NCI-H1417 treated with DMSO at 0.1 percent for 48 hours (cell line): ENCODE data around the gene COMTD1.

Experiments
- DNase-seq: peaks from one replicate; lab custom pipeline; 2025; lab: John Stamatoyannopoulos, UW

The COMTD1 gene

GRCh38 chr10:75245354-75246250 is 9.8 kb upstream of the COMTD1 start:
- no peak for DNase-seq

DNA sequence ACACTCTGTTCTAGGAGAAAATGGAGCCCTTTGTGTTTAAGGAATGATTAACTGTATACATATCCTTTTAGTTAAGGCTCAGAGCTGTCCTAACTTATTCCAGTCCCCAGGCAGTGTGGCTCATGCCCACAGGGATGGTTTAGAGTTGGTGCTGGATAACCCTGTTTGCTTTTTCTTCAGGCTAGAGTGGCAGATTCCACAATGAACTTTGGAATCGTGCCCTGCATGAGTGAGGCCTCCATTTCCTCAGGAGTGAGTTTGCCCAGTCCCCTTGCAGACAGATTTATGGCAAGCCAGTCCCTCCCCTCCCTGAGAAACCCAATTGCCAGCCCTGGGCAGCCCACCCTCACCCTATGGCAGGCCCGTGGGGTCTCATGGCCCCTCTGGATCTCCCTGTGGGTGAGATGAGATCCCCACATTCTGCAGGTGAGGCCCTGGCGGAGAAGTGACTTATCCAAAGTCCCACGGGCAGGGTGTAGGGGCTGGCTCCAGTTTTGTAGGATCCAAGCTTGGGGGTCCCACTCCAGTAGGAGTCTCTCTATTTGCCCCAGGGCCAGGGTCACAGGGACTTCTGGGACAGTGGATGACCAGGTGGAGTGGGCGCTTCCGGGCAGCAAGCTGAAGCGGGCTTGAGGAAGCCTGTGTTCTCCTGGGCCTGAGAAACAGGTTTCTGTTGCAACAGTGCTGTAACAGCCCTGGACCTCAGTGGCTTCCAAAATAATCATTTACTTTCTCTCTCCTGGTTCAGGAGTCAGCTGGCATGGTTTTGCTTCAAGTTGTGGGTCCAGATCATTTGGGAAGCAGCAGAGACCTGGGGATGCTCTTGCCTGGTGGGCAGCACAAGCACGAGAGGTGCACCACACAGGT is 9.0 kb upstream of the COMTD1 start:
- no peak for DNase-seq

GRCh38 chr10:75243426-75243825 is 7.7 kb upstream of the COMTD1 start:
- DNase-seq, result no peak

- DNase-seq, result no peak
These were observed 4.7 kb upstream of the COMTD1 start for GRCh38 chr10:75240329-75241076.

GRCh38 chr10:75239096-75239790 is 3.5 kb upstream of the COMTD1 start:
- no peak for DNase-seq

- DNase-seq, result no peak
These were observed 2.7 kb upstream of the COMTD1 start for GRCh38 chr10:75238182-75239095.

DNA sequence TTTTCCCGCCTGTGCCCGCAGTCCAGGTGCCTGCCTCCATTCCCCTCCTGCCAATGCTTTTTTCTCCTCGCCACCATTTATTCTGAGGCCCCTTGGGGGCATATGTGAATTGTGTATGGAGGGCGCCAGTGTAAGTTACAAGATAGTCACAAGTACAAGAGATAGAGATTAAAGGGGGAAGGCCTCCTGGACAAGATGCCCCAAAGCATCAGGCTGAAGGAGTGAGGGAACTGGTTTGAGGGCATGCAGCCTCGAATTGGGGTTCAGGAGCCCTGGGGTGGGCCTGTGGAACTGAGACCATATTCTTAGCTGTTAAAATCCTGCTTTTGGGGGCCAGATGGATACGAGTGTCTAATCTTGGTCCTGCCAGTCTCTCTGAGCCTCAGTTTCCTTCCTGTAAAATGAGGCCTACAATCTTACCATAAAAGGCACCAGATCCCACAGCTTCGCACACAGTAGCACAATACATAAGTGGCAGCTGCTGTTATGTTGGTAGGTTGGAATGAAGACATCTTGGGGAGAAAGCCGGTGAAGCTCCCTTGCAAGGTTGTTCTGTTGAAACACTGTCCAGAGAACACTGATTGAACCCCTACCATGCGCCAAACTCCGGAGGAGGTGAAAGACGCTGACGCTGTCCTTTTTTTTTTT is 545 bp upstream of the COMTD1 start:
- DNase-seq, result no peak

DNA sequence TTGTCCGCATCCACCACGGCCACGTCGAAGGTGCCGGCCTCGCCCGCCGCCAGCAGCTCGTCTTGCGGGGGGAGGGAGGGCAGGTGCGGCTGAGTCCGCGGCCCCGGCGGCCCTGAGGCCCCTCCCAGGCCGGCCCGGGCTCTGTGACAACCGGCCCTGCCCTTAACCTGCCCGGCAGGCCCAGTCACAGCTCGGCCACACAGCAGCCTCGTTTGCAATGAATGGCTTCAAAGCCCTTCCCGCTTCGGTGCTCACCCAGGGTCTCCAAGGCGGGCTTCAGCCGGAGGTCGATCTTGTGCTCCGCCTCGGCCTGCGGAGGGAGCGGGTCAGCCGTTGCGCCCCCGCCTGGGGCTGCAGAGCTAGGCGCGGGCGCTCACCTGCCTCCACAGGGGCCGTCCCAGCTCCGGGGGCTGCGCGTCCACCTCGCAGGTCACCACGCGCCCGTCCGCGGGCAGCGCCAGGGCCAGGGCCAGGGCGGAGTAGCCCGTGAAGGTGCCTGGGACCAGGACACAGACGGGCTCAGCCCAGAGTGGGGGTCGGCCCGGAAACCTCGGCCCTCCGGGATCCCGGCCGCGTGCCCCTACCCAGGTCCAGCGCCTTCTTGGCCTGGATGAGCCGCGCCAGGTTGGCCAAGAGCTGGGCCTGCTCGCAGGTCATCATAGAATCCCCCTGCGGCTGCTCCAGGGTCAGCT is 928 bp downstream of the COMTD1 start:
- DNase-seq, result no peak

DNA sequence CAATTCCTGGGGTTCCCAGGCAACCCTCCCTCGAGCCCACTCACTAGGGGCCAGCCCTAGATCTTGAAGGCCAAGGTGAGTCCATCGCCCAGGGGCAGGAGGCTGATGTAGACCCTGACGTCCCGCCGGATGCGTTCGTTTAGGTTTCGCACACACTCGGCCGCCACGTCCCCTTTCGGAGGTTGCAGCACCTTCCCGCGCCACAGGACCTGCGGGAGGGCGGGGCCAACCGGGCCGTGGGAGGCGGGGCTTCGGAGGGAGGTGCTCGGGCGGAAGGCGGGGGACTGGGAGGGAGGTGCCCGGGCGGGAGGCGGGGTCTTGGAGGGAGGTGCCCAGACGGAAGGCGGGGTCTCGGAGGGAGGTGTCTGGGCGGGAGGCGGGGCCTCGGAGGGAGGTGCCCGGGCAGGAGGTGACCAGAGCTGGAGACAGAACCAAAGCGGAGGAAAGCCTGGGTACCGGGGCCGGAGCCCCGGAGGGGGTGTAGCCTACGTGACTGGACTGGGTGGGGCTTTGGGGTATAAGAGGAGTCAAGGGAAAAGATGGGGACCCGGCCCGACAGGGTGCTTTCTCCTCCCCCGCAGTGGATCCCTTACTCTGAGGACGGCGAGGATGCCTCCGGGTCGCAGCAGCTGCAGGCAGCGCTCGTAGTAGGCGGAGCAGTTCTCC is 1.6 kb downstream of the COMTD1 start:
- no peak for DNase-seq

- no peak for DNase-seq
These were observed 2.2 kb downstream of the COMTD1 start for GRCh38 chr10:75233444-75234016.

GRCh38 chr10:75231672-75232581 is 3.8 kb downstream of the COMTD1 start:
- no peak for DNase-seq

GRCh38 chr10:75230600-75231038 is 5.1 kb downstream of the COMTD1 start:
- no peak for DNase-seq

GRCh38 chr10:75229971-75230370 is 5.8 kb downstream of the COMTD1 start:
- DNase-seq, result no peak

GRCh38 chr10:75228834-75229233 is 6.9 kb downstream of the COMTD1 start:
- no peak for DNase-seq

- DNase-seq, result no peak
These were observed 7.5 kb downstream of the COMTD1 start for GRCh38 chr10:75228278-75228677.

- DNase-seq, result no peak
These were observed 9.1 kb downstream of the COMTD1 start for GRCh38 chr10:75226656-75227055.

DNA sequence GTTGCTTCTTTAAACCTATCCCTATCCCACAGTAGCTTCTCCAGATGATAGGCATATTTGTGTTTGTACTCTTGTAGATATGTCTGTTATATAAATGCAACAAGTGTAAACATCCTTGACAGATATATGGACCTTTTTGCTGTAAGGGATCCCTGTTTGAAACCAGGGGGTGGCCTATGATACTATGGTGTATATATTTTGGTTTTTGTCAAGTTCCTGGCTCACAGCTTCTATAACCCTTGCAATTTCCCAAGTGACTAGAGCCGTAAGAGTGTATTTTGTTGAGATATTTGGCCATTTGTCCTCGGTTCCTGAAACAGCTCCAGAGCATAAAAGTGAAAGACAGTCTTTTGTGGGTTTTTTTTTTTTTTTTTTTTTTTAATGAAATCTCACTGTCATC is 9.7 kb downstream of the COMTD1 start:
- DNase-seq, result no peak
